ENCODE data around the gene CAMK1D.

DNA sequence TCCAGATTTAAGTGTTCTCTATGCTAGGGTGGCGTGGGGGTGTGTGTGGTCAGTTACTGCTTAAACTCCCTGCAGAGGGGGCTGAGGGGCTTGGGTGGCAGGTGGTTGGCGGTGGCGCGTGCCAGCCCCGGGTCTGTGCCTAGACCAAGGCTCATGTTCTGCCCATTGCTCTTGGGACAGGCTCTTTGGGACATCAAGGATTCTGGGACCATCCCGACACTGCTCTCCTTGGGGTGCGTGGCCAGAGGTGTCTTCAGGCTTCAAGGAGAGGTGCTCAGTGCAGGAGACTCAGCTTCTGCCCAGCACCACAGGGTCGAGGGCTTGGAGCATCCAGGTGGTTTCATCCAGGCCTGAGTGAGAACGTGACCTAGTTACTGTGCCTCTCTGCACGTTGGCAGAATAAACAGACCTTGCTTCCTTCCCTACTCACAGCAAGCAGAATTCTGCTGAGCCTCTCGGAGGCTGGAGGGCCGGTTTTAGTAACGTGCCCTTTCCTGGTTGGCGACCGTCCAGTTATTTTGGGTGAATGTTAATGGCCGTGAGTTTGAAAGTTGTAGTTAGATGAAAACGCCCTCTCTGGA is 39.9 kb downstream of the CAMK1D start:
- TF ChIP-seq CTCF (IDR thresholded peaks at IDR 0.05) = no peak
- TF ChIP-seq ZNF423 (CRISPR knock-in tag; IDR thresholded peaks at IDR 0.05) = no peak
- no peak for TF ChIP-seq NR1H2 (CRISPR knock-in tag; IDR thresholded peaks at IDR 0.05)

All from WTC11 (cell line).